HG03439 (cell line): ENCODE data around the gene SPATS2.

Experiments
- ATAC-seq: cut with Tn5 transposase; IDR thresholded peaks from one replicate; pipeline ENCODE4 v1.9.1; 2021; ENCODE audit warnings: mild to moderate bottlenecking, moderate library complexity; ENCODE audit not compliant: unreplicated experiment

The SPATS2 gene

GRCh38 chr12:49335955-49336644, 31.2 kb upstream of the SPATS2 start:
- ATAC-seq: no peak

GRCh38 chr12:49336645-49337584, 30.3 kb upstream of the SPATS2 start, which contains the start of gene C1QL4:
Gene C1QL4 (minus strand): TSS chr12:49337188. CDS start chr12:49336477, 711 bp downstream.
- no peak for ATAC-seq

- no peak for ATAC-seq
Observed at GRCh38 chr12:49338830-49339463, 28.3 kb upstream of the SPATS2 start.

GRCh38 chr12:49339464-49339861, 27.8 kb upstream of the SPATS2 start:
- ATAC-seq: no peak

- ATAC-seq: no peak
Observed at GRCh38 chr12:49340095-49340870, 27.0 kb upstream of the SPATS2 start.

GRCh38 chr12:49340971-49341776, 26.1 kb upstream of the SPATS2 start:
- ATAC-seq: no peak

GRCh38 chr12:49341777-49342065, 25.5 kb upstream of the SPATS2 start:
- ATAC-seq: no peak

GRCh38 chr12:49342066-49342913, 25.0 kb upstream of the SPATS2 start:
- ATAC-seq: peak; percentile 55

- no peak for ATAC-seq
Observed at GRCh38 chr12:49342914-49343731, 24.1 kb upstream of the SPATS2 start.

GRCh38 chr12:49344486-49345050, 22.7 kb upstream of the SPATS2 start:
- ATAC-seq: no peak

GRCh38 chr12:49345051-49345824, 22.0 kb upstream of the SPATS2 start:
- ATAC-seq: no peak

GRCh38 chr12:49345825-49346658, 21.2 kb upstream of the SPATS2 start:
- no peak for ATAC-seq

- no peak for ATAC-seq
Observed at GRCh38 chr12:49346659-49347310, 20.5 kb upstream of the SPATS2 start, which contains the start of gene DNAJC22. Gene DNAJC22 (plus strand): TSS chr12:49346888. CDS start chr12:49348873, 1,985 bp downstream.

GRCh38 chr12:49347311-49348193, 19.7 kb upstream of the SPATS2 start:
- peak; percentile 60 for ATAC-seq

GRCh38 chr12:49348781-49349180, 18.5 kb upstream of the SPATS2 start:
- no peak for ATAC-seq
